ENCODE results near the gene NTNG1. TPM values are rescaled to one million over a fixed set of nuclear protein-coding genes. Genes with fewer than 3 reads are reported as not detected.

The NTNG1 gene
- total and polyA plus RNA-seq, 2 of the 4 experiments (the other 2 are of a cell fraction) = 1.2 to 2.3 TPM

- Histone ChIP-seq H2BK15ac (ENCODE audit: low read depth, low read length) (no peak overlapping the region), H3K18ac (ENCODE audit: low read depth, low read length) (no peak overlapping the region), H3K27ac (ENCODE audit: insufficient read depth, low read length) (no peak overlapping the region), H2AK5ac (ENCODE audit: low read depth, low read length) (no peak overlapping the region), H2BK5ac (ENCODE audit: low read depth, low read length, poor library complexity, severe bottlenecking) (no peak overlapping the region), H3K4me3 (ENCODE audit: insufficient read depth, low read depth, low read length) (no peak overlapping the region), H3K4me2 (ENCODE audit: low read depth, low read length) (no peak overlapping the region), H2AFZ (replicated peaks; ENCODE audit: low read length, poor library complexity) (no peak overlapping the region), H4K8ac (ENCODE audit: low read depth in 2 of 2, low read length in 2 of 2) (no peak overlapping the region), H2BK20ac (ENCODE audit: low read depth, low read length) (no peak overlapping the region), H3K56ac (ENCODE audit: extremely low read depth, insufficient read depth, low read length) (no peak overlapping the region), H3K14ac (replicated peaks; ENCODE audit: low read depth, low read length) (no peak overlapping the region), H3K23ac (ENCODE audit: low read depth, low read length) (no peak overlapping the region), H3K9me3 (ENCODE audit: control insufficient read depth, insufficient read depth, low read length) (no peaks in the 10 kb centered on the region), H3K27me3 (ENCODE audit: control insufficient read depth, insufficient read depth, low read length) (no peaks in the 10 kb centered on the region), H4K91ac (ENCODE audit: insufficient read depth, low read depth, low read length) (no peak overlapping the region), H4K5ac (ENCODE audit: low read depth, low read length) (no peak overlapping the region), H3K4me1 (ENCODE audit: control insufficient read depth, insufficient read depth, low read length) (no peaks in the 10 kb centered on the region), H3K79me1 (ENCODE audit: low read depth in 1 of 2, low read length in 2 of 2) (no peaks in the 10 kb centered on the region), H3K9ac (ENCODE audit: low read depth, low read length) (no peak overlapping the region), H3K36me3 (ENCODE audit: control insufficient read depth, insufficient read depth, low read length) (no peaks in the 10 kb centered on the region), H2AK9ac (replicated peaks; ENCODE audit: low read depth, low read length, poor library complexity) (no peak overlapping the region), H3K4ac (ENCODE audit: low read depth, low read length) (no peak overlapping the region), H4K20me1 (ENCODE audit: insufficient read depth, low read length) (no peaks in the 10 kb centered on the region), H2BK120ac (ENCODE audit: low read depth, low read length) (no peak overlapping the region), H3K9me1 (ENCODE audit: insufficient read depth, low read length) (no peaks in the 10 kb centered on the region)
- intact Hi-C loops (cut with micrococcal nuclease) = no loop called here
- no CpG with 5 or more reads among the region's 3 CpGs for WGBS, 2 experiments (ENCODE audit: extremely low coverage in 2 of 2, insufficient read length in 1 of 2)
- TF ChIP-seq RFX5 (IDR thresholded peaks at IDR 0.05; ENCODE audit: low read depth, low read length) = no peak
- TF ChIP-seq POLR2A (IDR thresholded peaks at IDR 0.05; ENCODE audit: low read depth, low read length) = no peak
- no peak for TF ChIP-seq CHD1 (IDR thresholded peaks at IDR 0.05; ENCODE audit: low read depth, low read length)
- no peak for TF ChIP-seq FOS (IDR thresholded peaks at IDR 0.05; ENCODE audit: low read depth, low read length)
- TF ChIP-seq MAFK (IDR thresholded peaks at IDR 0.05; ENCODE audit: low read depth, low read length) = no peak
- no peak for TF ChIP-seq ELK1 (IDR thresholded peaks at IDR 0.05; ENCODE audit: borderline replicate concordance, low read depth, low read length)
- no peak for TF ChIP-seq SMC3 (IDR thresholded peaks at IDR 0.05; ENCODE audit: low read depth, low read length)
- no peak for TF ChIP-seq USF2 (IDR thresholded peaks at IDR 0.05; ENCODE audit: low read depth, low read length)
- TF ChIP-seq NFE2L2 (IDR thresholded peaks at IDR 0.05; ENCODE audit: low read depth, low read length) = no peak
- TF ChIP-seq MXI1 (IDR thresholded peaks at IDR 0.05; ENCODE audit: borderline replicate concordance, low read depth, low read length) = no peak
- no peak for TF ChIP-seq RCOR1 (IDR thresholded peaks at IDR 0.05; ENCODE audit: insufficient replicate concordance, low read length)
- TF ChIP-seq CEBPB (IDR thresholded peaks at IDR 0.05; ENCODE audit: low read depth, low read length) = no peak
- TF ChIP-seq RAD21 (IDR thresholded peaks at IDR 0.05; ENCODE audit: low read length) = no peak
- TF ChIP-seq MAZ (IDR thresholded peaks at IDR 0.05; ENCODE audit: borderline replicate concordance, low read depth, low read length) = no peak
- TF ChIP-seq CTCF (conservative IDR thresholded peaks at IDR 0.05; ENCODE audit: low read depth, low read length) = no peak
- TF ChIP-seq BHLHE40 (IDR thresholded peaks at IDR 0.05; ENCODE audit: low read depth, low read length) = no peak
- in situ Hi-C loops (cut with MboI; ENCODE audit: low sequenced_read_pairs) = no loop called here
- DNase-seq (no peak), ATAC-seq (ENCODE audit: low read depth) (no peak)
- dilution Hi-C loops (cut with HindIII; ENCODE audit: low sequenced_read_pairs, unreplicated experiment) = no loop called here
- BruUV-seq (replicated peaks) = no TSS peak
- ChIA-PET POLR2A (ENCODE audit: unreplicated experiment) (no interaction called here), CTCF (no interaction called here)
Measured at GRCh38 chr1:107273515-107273914, 132.7 kb downstream of the NTNG1 start.

All from IMR-90 (cell line).